Measurements from ENCODE around the gene SPATA20.

GRCh38 chr17:50557630-50558029 lies 10.7 kb downstream of the SPATA20 start:
- TF ChIP-seq CTCF (IDR thresholded peaks at IDR 0.05; ENCODE audit: borderline replicate concordance, extremely low read depth, low read length, poor library complexity, severe bottlenecking) (no peak), EZH2 (IDR thresholded peaks at IDR 0.05; ENCODE audit: borderline replicate concordance, low read depth, low read length, severe bottlenecking) (no peak)
